Measurements from ENCODE around the gene ICE2.

DNA sequence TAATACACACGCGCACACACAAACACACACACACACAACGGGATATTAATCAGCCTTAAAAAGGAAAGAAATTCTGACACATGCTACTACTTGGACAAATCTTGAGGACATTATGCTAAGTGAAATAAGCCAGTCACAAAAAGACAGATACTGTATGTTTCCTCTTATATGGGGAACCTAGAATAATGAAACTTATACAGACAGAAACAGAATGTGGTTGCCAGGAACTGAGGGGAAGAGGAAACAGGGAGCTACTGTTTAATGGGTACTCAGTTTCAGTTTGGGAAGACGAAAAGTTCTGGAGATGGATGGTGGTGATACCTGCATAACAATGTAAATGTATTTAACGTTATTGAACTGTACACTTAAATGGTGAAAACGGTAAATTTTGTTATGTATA is 20.2 kb downstream of the ICE2 start:
- TF ChIP-seq CTCF (IDR thresholded peaks at IDR 0.05; ENCODE audit: insufficient read depth, low read length, poor library complexity, severe bottlenecking) (no peak), EZH2phosphoT487 (conservative IDR thresholded peaks at IDR 0.05; ENCODE audit: low read length) (no peak)

Data from SU-DHL-6 (cell line).